ENCODE data around the gene FZD8.

- TF ChIP-seq REST (IDR thresholded peaks at IDR 0.05; ENCODE audit: low read depth): no peak
- TF ChIP-seq TEAD4 (IDR thresholded peaks at IDR 0.05): no peak
- TF ChIP-seq TAF1 (IDR thresholded peaks at IDR 0.05; ENCODE audit: low read depth): no peak
- no peak for TF ChIP-seq EGR1 (IDR thresholded peaks at IDR 0.05)
- no peak for TF ChIP-seq NFIC (IDR thresholded peaks at IDR 0.05)
These were observed 43.7 kb downstream of the FZD8 start for GRCh38 chr10:35598379-35598778.

All from Ishikawa (cell line).